GM23338 (cell line): Measurements from ENCODE around the gene HSPBP1. TPM values are rescaled to one million over a fixed set of nuclear protein-coding genes. Genes with fewer than 3 reads are reported as not detected.

Source experiments
- CREB1 ChIP-seq: fragments of 250-450 bp; sonication (Bioruptor Pico); IDR thresholded peaks from 2 replicates; pipeline ENCODE4 v1.5.0; 2020; ENCODE audit warnings: low read depth, mild to moderate bottlenecking, moderate library complexity
- EZH2 ChIP-seq: fragments of 200-600 bp; sonication (generic); IDR thresholded peaks from one replicate; pipeline ENCODE4 v1.8.0; 2017; ENCODE audit warnings: antibody characterized with exemption, mild to moderate bottlenecking, low read depth; ENCODE audit not compliant: unreplicated experiment
- JUNB ChIP-seq: IDR thresholded peaks from one replicate; pipeline ENCODE4 v1.6.1; 2016; ENCODE audit warnings: antibody characterized with exemption; ENCODE audit not compliant: unreplicated experiment
- NANOG ChIP-seq: IDR thresholded peaks from 2 replicates; pipeline ENCODE4 v1.6.1; 2016; ENCODE audit warnings: antibody characterized with exemption, borderline replicate concordance
- STAT1 ChIP-seq: IDR thresholded peaks from one replicate; pipeline ENCODE4 v1.6.1; 2016; ENCODE audit warnings: antibody characterized with exemption; ENCODE audit not compliant: unreplicated experiment
- ZNF114 ChIP-seq: fragments of 250-450 bp; sonication (Bioruptor Pico); IDR thresholded peaks from 2 replicates; pipeline ENCODE4 v1.5.0; 2020; ENCODE audit warnings: mild to moderate bottlenecking, moderate library complexity
- polyA plus RNA-seq: library from polyadenylated mRNA; unstranded; fragments of >200 nt; fragmentation: Nextera tagmentation; extraction: Ambion mirVana; gene quantifications from 2 replicates; pipeline ENCODE4 v1.2.1, GENCODE V29; 2016
- total RNA-seq: library from RNA; depleted of rRNA; stranded (reverse); fragments of >200 nt; shearing (Covaris generic); gene quantifications from 2 replicates; pipeline ENCODE4 v1.2.3, GENCODE V29; 2014
- TF ChIP-seq, protein P1 (sequence below): fragments of 250-450 bp; sonication (Bioruptor Pico); IDR thresholded peaks from 2 replicates; pipeline ENCODE4 v1.5.0; 2020; ENCODE audit warnings: mild to moderate bottlenecking, moderate library complexity
- TF ChIP-seq, protein P2 (sequence below): IDR thresholded peaks from 2 replicates; pipeline ENCODE4 v1.6.1; 2016; ENCODE audit warnings: antibody characterized with exemption

Gene HSPBP1
- total and polyA plus RNA-seq, 2 experiments from 2014 or later, result 83.6 to 91.1 TPM

DNA sequence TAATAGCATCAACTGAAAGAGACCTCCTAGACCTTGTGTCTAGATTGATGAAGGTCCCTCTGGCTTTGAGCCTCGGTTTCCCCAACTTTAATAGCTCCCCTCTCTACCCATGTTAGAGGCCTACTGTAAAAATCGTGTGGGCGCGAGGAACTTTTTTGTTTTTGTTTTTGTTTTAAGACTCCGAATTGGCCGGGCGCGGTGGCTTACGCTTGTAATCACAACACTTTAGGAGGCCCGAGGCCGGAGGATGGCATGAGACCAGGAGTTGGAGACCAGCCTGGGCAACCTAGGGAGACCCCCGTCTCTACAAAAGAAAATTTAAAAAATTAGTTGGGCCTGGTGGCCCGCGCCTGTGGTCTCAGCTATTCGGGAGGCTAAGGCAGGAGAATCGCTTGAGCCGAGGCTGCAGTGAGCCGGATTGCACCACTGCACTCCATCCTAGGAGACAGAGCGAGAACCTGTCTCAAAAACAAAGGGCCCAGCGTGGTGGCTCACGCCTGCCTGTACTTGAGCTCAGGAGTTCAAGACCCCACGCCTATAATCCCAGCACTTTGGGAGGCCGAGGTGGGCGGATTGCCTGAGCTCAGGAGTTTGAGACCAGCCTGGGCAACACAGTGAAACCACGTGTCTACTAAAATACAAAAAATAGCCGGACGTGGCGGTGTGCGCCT lies 20.2 kb downstream of the HSPBP1 start (continued):
- TF ChIP-seq, protein P1, sequence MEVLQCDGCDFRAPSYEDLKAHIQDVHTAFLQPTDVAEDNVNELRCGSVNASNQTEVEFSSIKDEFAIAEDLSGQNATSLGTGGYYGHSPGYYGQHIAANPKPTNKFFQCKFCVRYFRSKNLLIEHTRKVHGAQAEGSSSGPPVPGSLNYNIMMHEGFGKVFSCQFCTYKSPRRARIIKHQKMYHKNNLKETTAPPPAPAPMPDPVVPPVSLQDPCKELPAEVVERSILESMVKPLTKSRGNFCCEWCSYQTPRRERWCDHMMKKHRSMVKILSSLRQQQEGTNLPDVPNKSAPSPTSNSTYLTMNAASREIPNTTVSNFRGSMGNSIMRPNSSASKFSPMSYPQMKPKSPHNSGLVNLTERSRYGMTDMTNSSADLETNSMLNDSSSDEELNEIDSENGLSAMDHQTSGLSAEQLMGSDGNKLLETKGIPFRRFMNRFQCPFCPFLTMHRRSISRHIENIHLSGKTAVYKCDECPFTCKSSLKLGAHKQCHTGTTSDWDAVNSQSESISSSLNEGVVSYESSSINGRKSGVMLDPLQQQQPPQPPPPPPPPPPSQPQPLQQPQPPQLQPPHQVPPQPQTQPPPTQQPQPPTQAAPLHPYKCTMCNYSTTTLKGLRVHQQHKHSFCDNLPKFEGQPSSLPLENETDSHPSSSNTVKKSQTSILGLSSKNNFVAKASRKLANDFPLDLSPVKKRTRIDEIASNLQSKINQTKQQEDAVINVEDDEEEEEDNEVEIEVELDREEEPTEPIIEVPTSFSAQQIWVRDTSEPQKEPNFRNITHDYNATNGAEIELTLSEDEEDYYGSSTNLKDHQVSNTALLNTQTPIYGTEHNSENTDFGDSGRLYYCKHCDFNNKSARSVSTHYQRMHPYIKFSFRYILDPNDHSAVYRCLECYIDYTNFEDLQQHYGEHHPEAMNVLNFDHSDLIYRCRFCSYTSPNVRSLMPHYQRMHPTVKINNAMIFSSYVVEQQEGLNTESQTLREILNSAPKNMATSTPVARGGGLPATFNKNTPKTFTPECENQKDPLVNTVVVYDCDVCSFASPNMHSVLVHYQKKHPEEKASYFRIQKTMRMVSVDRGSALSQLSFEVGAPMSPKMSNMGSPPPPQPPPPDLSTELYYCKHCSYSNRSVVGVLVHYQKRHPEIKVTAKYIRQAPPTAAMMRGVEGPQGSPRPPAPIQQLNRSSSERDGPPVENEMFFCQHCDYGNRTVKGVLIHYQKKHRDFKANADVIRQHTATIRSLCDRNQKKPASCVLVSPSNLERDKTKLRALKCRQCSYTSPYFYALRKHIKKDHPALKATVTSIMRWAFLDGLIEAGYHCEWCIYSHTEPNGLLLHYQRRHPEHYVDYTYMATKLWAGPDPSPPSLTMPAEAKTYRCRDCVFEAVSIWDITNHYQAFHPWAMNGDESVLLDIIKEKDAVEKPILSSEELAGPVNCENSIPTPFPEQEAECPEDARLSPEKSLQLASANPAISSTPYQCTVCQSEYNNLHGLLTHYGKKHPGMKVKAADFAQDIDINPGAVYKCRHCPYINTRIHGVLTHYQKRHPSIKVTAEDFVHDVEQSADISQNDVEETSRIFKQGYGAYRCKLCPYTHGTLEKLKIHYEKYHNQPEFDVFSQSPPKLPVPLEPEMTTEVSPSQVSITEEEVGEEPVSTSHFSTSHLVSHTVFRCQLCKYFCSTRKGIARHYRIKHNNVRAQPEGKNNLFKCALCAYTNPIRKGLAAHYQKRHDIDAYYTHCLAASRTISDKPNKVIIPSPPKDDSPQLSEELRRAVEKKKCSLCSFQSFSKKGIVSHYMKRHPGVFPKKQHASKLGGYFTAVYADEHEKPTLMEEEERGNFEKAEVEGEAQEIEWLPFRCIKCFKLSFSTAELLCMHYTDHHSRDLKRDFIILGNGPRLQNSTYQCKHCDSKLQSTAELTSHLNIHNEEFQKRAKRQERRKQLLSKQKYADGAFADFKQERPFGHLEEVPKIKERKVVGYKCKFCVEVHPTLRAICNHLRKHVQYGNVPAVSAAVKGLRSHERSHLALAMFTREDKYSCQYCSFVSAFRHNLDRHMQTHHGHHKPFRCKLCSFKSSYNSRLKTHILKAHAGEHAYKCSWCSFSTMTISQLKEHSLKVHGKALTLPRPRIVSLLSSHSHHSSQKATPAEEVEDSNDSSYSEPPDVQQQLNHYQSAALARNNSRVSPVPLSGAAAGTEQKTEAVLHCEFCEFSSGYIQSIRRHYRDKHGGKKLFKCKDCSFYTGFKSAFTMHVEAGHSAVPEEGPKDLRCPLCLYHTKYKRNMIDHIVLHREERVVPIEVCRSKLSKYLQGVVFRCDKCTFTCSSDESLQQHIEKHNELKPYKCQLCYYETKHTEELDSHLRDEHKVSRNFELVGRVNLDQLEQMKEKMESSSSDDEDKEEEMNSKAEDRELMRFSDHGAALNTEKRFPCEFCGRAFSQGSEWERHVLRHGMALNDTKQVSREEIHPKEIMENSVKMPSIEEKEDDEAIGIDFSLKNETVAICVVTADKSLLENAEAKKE (CRISPR knock-in tag), result no peak
- TF ChIP-seq EZH2, result no peak
- TF ChIP-seq JUNB, result no peak
- TF ChIP-seq NANOG, result no peak
- TF ChIP-seq STAT1, result no peak
- TF ChIP-seq ZNF114, result no peak
- TF ChIP-seq, protein P2, sequence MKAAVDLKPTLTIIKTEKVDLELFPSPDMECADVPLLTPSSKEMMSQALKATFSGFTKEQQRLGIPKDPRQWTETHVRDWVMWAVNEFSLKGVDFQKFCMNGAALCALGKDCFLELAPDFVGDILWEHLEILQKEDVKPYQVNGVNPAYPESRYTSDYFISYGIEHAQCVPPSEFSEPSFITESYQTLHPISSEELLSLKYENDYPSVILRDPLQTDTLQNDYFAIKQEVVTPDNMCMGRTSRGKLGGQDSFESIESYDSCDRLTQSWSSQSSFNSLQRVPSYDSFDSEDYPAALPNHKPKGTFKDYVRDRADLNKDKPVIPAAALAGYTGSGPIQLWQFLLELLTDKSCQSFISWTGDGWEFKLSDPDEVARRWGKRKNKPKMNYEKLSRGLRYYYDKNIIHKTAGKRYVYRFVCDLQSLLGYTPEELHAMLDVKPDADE, result no peak
- no peak for TF ChIP-seq CREB1
